Panc1 (cell line): ENCODE data around the gene TAT. TPM values are rescaled to one million over a fixed set of nuclear protein-coding genes. Genes with fewer than 3 reads are reported as not detected.

Experiments
- ATAC-seq: fragments of 200-7000 bp; cut with Tn5 transposase; 2 replicates; pipeline ENCODE4 v1.9.1; 2020; ENCODE audit warnings: mild to moderate bottlenecking, moderate library complexity
- BruUV-seq: library from RNA; stranded (reverse); fragments of 400-500 nt; replicated peaks from 2 replicates; lab custom pipeline; 2021; lab: Mats Ljungman, UMichigan
- CTCF ChIA-PET: fragments of 300-600 bp; sonication (Branson Sonifier 250); formaldehyde crosslinking; loops from one replicate; lab custom pipeline; 2022; ENCODE audit warnings: antibody characterized with exemption; lab: Charles Lee
- POLR2A ChIA-PET: fragments of 300-600 bp; sonication (Branson Sonifier 250); formaldehyde crosslinking; loops from one replicate; lab custom pipeline; 2022; ENCODE audit warnings: antibody characterized with exemption; lab: Charles Lee
- DNase-seq: peaks from one replicate; pipeline ENCODE4 v3.0.0-alpha.2; 2010; ENCODE audit warnings: low read depth, low spot score
- H3K27ac ChIP-seq: 2 replicates; pipeline ENCODE4 v1.5.1; 2011; ENCODE audit warnings: mild to moderate bottlenecking, low read length, inconsistent platforms
- H3K27me3 ChIP-seq: fragments of 200-500 bp; sonication (Bioruptor generic); 2 replicates; pipeline ENCODE4 v1.6.0; 2014; ENCODE audit warnings: low read length, inconsistent platforms; ENCODE audit not compliant: control insufficient read depth, insufficient read depth
- H3K36me3 ChIP-seq: fragments of 200-500 bp; sonication (Bioruptor generic); 2 replicates; pipeline ENCODE4 v1.5.1; 2014; ENCODE audit warnings: inconsistent platforms, mild to moderate bottlenecking, low read length, moderate library complexity; ENCODE audit not compliant: control insufficient read depth, insufficient read depth
- H3K4me1 ChIP-seq: 2 replicates; pipeline ENCODE4 v1.5.1; 2011; ENCODE audit warnings: inconsistent platforms, mild to moderate bottlenecking, low read length, moderate library complexity; ENCODE audit not compliant: control insufficient read depth, insufficient read depth
- H3K4me3 ChIP-seq, 2 experiments: 2 replicates each; pipeline ENCODE4 v1.5.1; 2011 to 2012; ENCODE audit warnings: low read depth in 2 of 2, low read length in 2 of 2, mild to moderate bottlenecking in 2 of 2, inconsistent platforms in 1 of 2, moderate library complexity in 1 of 2
- H3K9me3 ChIP-seq: fragments of 200-500 bp; sonication (Bioruptor generic); 2 replicates; pipeline ENCODE4 v1.5.1; 2014; ENCODE audit warnings: low read depth, mild to moderate bottlenecking, inconsistent platforms, low read length, moderate library complexity; ENCODE audit not compliant: control insufficient read depth, insufficient read depth
- POLR2AphosphoS5 ChIP-seq: IDR thresholded peaks from 2 replicates; pipeline ENCODE4 v1.6.1; 2012; ENCODE audit warnings: mild to moderate bottlenecking, low read depth, low read length, moderate library complexity
- REST ChIP-seq, 2 experiments: IDR thresholded peaks; 2 replicates each; pipeline ENCODE4 v1.6.1; 2011 to 2012; ENCODE audit warnings: low read depth in 2 of 2, control low read depth in 1 of 2, low read length in 1 of 2, mild to moderate bottlenecking in 1 of 2, moderate library complexity in 1 of 2; ENCODE audit not compliant: insufficient read depth in 1 of 2
- SIN3A ChIP-seq: IDR thresholded peaks from 2 replicates; pipeline ENCODE4 v1.6.1; 2012; ENCODE audit warnings: low read depth, mild to moderate bottlenecking, low read length, moderate library complexity, borderline replicate concordance; ENCODE audit not compliant: insufficient read depth
- TCF7L2 ChIP-seq: IDR thresholded peaks from 2 replicates; pipeline ENCODE4 v1.6.1; 2011; ENCODE audit warnings: mild to moderate bottlenecking, low read depth, low read length, inconsistent platforms
- in situ Hi-C: cut with HindIII; loops from 2 replicates; pipeline ENCODE4 v1.10.0; 2016; ENCODE audit warnings: low sequenced_read_pairs, low pct_unique_long_range_greater_than_20kb
- intact Hi-C: fragments of 100-400 bp; cut with micrococcal nuclease; formaldehyde crosslinking; loops from one replicate; pipeline ENCODE4 v1.10.0; 2022; ENCODE audit not compliant: unreplicated experiment
- total RNA-seq: library from RNA; stranded (reverse); gene quantifications from one replicate; pipeline ENCODE4 v1.2.1, GENCODE V29; 2021; ENCODE audit not compliant: unreplicated experiment
- TF ChIP-seq, protein P1 (sequence below): fragments of 450-650 bp; IDR thresholded peaks from 2 replicates; pipeline ENCODE4 v1.5.1; 2017; ENCODE audit warnings: mild to moderate bottlenecking

Gene TAT
- total RNA-seq, 1 experiment from 2014 or later = 0.49 TPM

GRCh38 chr16:71552698-71553503, 24.0 kb downstream of the TAT start:
- POLR2A ChIA-PET = no interaction called here
- Histone ChIP-seq H3K4me3 (no peak overlapping the region), H3K4me1 (no peaks in the 10 kb centered on the region), H3K27ac (no peak overlapping the region), H3K9me3 (no peaks in the 10 kb centered on the region), H3K27me3 (peaks cover 2% of the 10 kb centered on the region), H3K36me3 (no peaks in the 10 kb centered on the region)
- ATAC-seq (no peak), DNase-seq (no peak)
- no peak for TF ChIP-seq SIN3A
- TF ChIP-seq, protein P1, sequence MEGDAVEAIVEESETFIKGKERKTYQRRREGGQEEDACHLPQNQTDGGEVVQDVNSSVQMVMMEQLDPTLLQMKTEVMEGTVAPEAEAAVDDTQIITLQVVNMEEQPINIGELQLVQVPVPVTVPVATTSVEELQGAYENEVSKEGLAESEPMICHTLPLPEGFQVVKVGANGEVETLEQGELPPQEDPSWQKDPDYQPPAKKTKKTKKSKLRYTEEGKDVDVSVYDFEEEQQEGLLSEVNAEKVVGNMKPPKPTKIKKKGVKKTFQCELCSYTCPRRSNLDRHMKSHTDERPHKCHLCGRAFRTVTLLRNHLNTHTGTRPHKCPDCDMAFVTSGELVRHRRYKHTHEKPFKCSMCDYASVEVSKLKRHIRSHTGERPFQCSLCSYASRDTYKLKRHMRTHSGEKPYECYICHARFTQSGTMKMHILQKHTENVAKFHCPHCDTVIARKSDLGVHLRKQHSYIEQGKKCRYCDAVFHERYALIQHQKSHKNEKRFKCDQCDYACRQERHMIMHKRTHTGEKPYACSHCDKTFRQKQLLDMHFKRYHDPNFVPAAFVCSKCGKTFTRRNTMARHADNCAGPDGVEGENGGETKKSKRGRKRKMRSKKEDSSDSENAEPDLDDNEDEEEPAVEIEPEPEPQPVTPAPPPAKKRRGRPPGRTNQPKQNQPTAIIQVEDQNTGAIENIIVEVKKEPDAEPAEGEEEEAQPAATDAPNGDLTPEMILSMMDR = peak; percentile 30; the same call in 1 of the 2 replicates
- no peak for TF ChIP-seq REST (IDR thresholded peaks at IDR 0.05; ENCODE audit: insufficient read depth in 1 of 2, low read depth in 2 of 2, low read length in 1 of 2)
- TF ChIP-seq TCF7L2 = no peak
- TF ChIP-seq POLR2AphosphoS5 = no peak
- in situ Hi-C loops (no loop called here), intact Hi-C loops (no loop called here)
- BruUV-seq = no TSS peak
- CTCF ChIA-PET = interaction anchor here (0.6 kb wide), 1 partner anchor 46 kb away, joined by 4 read pairs; no protein-coding TSS in a partner anchor

DNA sequence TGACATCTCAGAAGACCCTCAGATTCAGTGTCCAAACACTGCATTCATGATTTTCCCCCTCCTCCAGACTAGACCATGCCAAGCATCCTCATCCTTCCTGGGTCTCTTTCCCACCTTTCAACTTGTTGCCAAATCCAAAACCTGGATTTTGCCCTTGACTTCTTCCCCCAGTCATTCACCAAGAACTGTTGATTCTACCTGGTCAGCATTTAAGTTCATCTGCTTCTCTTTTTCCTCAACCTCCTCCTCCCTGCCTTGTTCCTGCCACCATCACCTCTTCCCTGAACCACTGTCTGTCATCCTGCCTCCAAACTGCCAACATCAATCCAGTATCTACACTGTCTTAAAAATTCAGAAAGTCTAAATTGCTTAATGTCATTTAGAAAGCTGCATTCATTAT, 29.7 kb downstream of the TAT start:
- in situ Hi-C loops (no loop called here), intact Hi-C loops (loop anchor here (5.0 kb wide), 1 partner anchor 55 kb away; no protein-coding TSS in a partner anchor)
- no peak for TF ChIP-seq POLR2AphosphoS5
- TF ChIP-seq SIN3A = no peak
- TF ChIP-seq REST (IDR thresholded peaks at IDR 0.05; ENCODE audit: insufficient read depth in 1 of 2, low read depth in 2 of 2, low read length in 1 of 2) = no peak
- BruUV-seq = no TSS peak
- DNase-seq = no peak
- H3K9me3 ChIP-seq = no peaks in the 10 kb centered on the region
- H3K4me3 ChIP-seq = no peak overlapping the region
- POLR2A ChIA-PET = no interaction called here
- H3K4me1 ChIP-seq = no peaks in the 10 kb centered on the region
- CTCF ChIA-PET = no interaction called here
- no peaks in the 10 kb centered on the region for H3K36me3 ChIP-seq
- ATAC-seq = no peak
- H3K27ac ChIP-seq = no peak overlapping the region
- peaks cover 2% of the 10 kb centered on the region for H3K27me3 ChIP-seq
